LNCAP (cell line): ENCODE data around the gene CCDC17.

Source experiments
- CTCF ChIP-seq: fragments of 450-650 bp; IDR thresholded peaks from 2 replicates; pipeline ENCODE4 v1.5.1; 2017; ENCODE audit warnings: mild to moderate bottlenecking

CCDC17 gene

GRCh38 chr1:45623972-45624371 is at the start of gene CCDC17:
CCDC17 (minus strand) TSS chr1:45624054; CDS start chr1:45623909, 145 bp downstream.
- TF ChIP-seq CTCF, result no peak

- TF ChIP-seq CTCF, result no peak
Observed at GRCh38 chr1:45669859-45670655, 46.2 kb upstream of the CCDC17 start.

GRCh38 chr1:45669379-45669778 is 45.5 kb upstream of the CCDC17 start:
- no peak for TF ChIP-seq CTCF

- TF ChIP-seq CTCF, result no peak
Observed at GRCh38 chr1:45668526-45668925, 44.7 kb upstream of the CCDC17 start.

- no peak for TF ChIP-seq CTCF
Observed at GRCh38 chr1:45667321-45668111, 43.7 kb upstream of the CCDC17 start.

- TF ChIP-seq CTCF, result no peak
Observed at GRCh38 chr1:45666836-45667235, 43.0 kb upstream of the CCDC17 start.

GRCh38 chr1:45660336-45660735 is 36.5 kb upstream of the CCDC17 start:
- no peak for TF ChIP-seq CTCF
